Testis (tissue), 3 donors: ENCODE results near the gene NIPAL4. TPM values are rescaled to one million over a fixed set of nuclear protein-coding genes. Genes with fewer than 3 reads are reported as not detected.

Experiments used
- DNase-seq: peaks from one replicate; pipeline ENCODE4 v3.0.0-alpha.2; 2019
- H3K27ac ChIP-seq, 2 donors: fragments of 200-600 bp; sonication (generic); one replicate each; pipeline ENCODE4 v1.5.1; 2019
- H3K27me3 ChIP-seq: fragments of 200-600 bp; sonication (generic); one replicate; pipeline ENCODE4 v1.5.1; 2019
- H3K36me3 ChIP-seq: fragments of 200-600 bp; sonication (generic); one replicate; pipeline ENCODE4 v1.5.1; 2017; ENCODE audit warnings: low read depth; ENCODE audit errors: missing control alignments
- H3K4me1 ChIP-seq: fragments of 200-600 bp; sonication (generic); one replicate; pipeline ENCODE4 v1.5.1; 2019
- H3K4me3 ChIP-seq, 2 donors: fragments of 200-600 bp; sonication (generic); one replicate each; pipeline ENCODE4 v1.5.1; 2017 to 2019
- H3K9me3 ChIP-seq: fragments of 200-600 bp; sonication (generic); one replicate; pipeline ENCODE4 v1.5.1; 2017
- POLR2A ChIP-seq: fragments of 450-650 bp; IDR thresholded peaks from one replicate; pipeline ENCODE4 v1.6.1; 2017; ENCODE audit warnings: antibody characterized with exemption, mild to moderate bottlenecking, moderate library complexity
- WGBS, 2 donors: methylation state at CpG; one replicate each; pipeline ENCODE4 v1.1.5; 2018; 5-methylcytosine and 5-hydroxymethylcytosine counted together
- intact Hi-C: fragments of 100-400 bp; cut with DNase I; formaldehyde crosslinking; loops from one replicate; pipeline ENCODE4 v1.15.1; 2023; ENCODE audit warnings: low total_unique reads
- polyA plus RNA-seq: library from polyadenylated mRNA; stranded (reverse); fragments of 350-450 nt; fragmentation: Illumina TruSeq; extraction: RNeasy Lipid Tissue Mini Kit (QIAGEN cat#74804); gene quantifications from one replicate; pipeline ENCODE4 v1.2.3, GENCODE V29; 2014; ENCODE audit warnings: low read depth, low replicate concordance; ENCODE audit not compliant: insufficient read depth
- total RNA-seq, 2 donors: library from RNA; depleted of rRNA; stranded (reverse); fragments of >200 nt; gene quantifications; one replicate each; pipeline ENCODE4 v1.2.3, GENCODE V29; 2016
- TF ChIP-seq, protein P1 (sequence below), 3 experiments: fragments of 450-650 bp in 2 of 3; fragments of 200-600 bp in 1 of 3; sonication (generic) in 1 of 3; IDR thresholded peaks; one replicate each; pipeline ENCODE4 v1.5.1; 2016 to 2019; ENCODE audit warnings: antibody characterized with exemption in 3 of 3, mild to moderate bottlenecking in 2 of 3, moderate library complexity in 1 of 3

The NIPAL4 gene
- total and polyA plus RNA-seq, 3 donors from 2014 or later = 0.08 to 0.18 TPM; not detected in 1

DNA sequence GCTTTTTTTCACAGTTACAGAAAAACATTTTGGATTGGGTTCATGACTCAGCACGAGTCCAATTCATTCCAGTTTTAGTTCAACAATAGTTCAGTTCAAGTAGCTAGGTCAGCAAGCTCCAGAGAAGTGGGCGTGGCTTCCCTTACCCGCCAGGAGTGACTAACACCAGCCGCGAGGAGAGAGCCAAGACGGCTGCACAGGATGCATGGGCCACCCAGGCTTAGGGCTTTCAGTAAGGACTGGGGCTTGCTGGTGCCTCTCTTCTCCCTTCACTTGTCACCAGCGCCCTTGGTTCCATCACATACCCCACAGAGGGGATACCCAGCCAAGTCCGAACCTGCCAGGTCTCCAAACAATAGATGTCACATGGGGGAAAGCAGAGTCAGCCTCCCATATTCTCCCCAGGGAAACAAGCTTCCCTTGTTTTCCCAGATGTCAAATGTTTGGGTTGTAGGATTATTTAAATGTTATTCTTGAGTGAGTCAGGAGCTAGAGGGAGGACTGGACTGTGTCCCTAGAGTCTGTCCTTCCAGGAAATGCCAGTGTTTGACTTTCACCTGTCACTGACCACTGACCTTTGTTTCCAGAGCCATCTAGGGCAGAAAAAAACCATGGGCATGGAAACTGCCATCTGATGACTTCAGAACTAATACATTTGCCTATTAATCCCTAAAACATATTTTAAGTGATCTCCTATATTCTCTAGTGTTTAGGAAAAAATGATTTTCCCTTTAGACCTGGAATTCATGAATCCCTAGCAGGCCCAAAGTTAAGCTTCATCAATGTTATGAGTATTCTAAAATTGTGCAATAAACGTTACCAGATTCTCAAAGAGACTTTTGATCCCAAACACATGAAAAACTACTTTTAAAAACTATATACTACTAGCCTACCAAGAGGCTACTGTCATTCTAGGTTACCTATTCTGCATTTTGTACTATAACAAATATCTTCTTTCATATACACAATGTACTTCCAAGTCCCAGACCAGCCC, 51.9 kb downstream of the NIPAL4 start:
- H3K36me3 ChIP-seq = no peaks in the 10 kb centered on the region
- WGBS, 2 donors = 44 to 57% methylated on average over 9 of the region's 9 CpGs
- DNase-seq = peak; percentile 91
- peaks cover 23% of the 10 kb centered on the region for H3K4me1 ChIP-seq
- H3K27ac ChIP-seq = peak overlapping the region in 1 of 2 donors; percentile 66
- no peaks in the 10 kb centered on the region for H3K27me3 ChIP-seq
- intact Hi-C loops = no loop called here
- H3K9me3 ChIP-seq = no peaks in the 10 kb centered on the region
- TF ChIP-seq, protein P1, sequence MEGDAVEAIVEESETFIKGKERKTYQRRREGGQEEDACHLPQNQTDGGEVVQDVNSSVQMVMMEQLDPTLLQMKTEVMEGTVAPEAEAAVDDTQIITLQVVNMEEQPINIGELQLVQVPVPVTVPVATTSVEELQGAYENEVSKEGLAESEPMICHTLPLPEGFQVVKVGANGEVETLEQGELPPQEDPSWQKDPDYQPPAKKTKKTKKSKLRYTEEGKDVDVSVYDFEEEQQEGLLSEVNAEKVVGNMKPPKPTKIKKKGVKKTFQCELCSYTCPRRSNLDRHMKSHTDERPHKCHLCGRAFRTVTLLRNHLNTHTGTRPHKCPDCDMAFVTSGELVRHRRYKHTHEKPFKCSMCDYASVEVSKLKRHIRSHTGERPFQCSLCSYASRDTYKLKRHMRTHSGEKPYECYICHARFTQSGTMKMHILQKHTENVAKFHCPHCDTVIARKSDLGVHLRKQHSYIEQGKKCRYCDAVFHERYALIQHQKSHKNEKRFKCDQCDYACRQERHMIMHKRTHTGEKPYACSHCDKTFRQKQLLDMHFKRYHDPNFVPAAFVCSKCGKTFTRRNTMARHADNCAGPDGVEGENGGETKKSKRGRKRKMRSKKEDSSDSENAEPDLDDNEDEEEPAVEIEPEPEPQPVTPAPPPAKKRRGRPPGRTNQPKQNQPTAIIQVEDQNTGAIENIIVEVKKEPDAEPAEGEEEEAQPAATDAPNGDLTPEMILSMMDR (IDR thresholded peaks at IDR 0.05) = no peak
- TF ChIP-seq POLR2A = no peak
- H3K4me3 ChIP-seq = no peak overlapping the region

GRCh38 chr5:157513182-157513581, 53.2 kb downstream of the NIPAL4 start:
- 88 to 90% methylated on average over 8 of the region's 8 CpGs for WGBS, 2 donors
- no peak overlapping the region for H3K4me3 ChIP-seq
- H3K9me3 ChIP-seq = no peaks in the 10 kb centered on the region
- no peak for DNase-seq
- intact Hi-C loops = no loop called here
- H3K4me1 ChIP-seq = peaks cover 28% of the 10 kb centered on the region
- no peaks in the 10 kb centered on the region for H3K27me3 ChIP-seq
- no peaks in the 10 kb centered on the region for H3K36me3 ChIP-seq
- H3K27ac ChIP-seq = no peak overlapping the region
- no peak for TF ChIP-seq POLR2A
- TF ChIP-seq, protein P1 (IDR thresholded peaks at IDR 0.05) = no peak

DNA sequence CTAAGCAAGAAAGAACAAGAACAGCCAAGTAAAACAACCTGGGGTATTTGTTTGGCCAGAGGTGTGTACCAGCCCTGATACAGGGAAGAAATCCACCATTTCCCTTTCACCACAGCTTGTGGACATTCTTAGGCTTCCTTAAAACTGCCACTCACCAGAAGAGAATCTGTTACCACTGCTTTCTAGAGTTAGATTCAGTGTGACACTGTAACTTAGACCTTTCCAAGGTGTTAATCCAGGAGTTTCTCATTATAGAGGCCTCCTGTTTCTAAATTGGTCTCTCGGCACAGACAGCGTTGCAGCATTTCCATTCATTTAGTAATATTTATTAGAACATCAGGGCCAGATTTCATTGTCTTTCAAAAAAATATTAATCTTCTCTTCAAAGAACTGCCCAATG, 55.0 kb downstream of the NIPAL4 start:
- TF ChIP-seq, protein P1 (IDR thresholded peaks at IDR 0.05) = no peak
- no peak for TF ChIP-seq POLR2A
- Histone ChIP-seq H3K4me3 (no peak overlapping the region), H3K36me3 (no peaks in the 10 kb centered on the region), H3K27ac (no peak overlapping the region), H3K27me3 (no peaks in the 10 kb centered on the region), H3K4me1 (peaks cover 28% of the 10 kb centered on the region), H3K9me3 (no peaks in the 10 kb centered on the region)
- 93 to 96% methylated on average over 2 of the region's 2 CpGs for WGBS, 2 donors
- intact Hi-C loops = no loop called here
- DNase-seq = no peak

DNA sequence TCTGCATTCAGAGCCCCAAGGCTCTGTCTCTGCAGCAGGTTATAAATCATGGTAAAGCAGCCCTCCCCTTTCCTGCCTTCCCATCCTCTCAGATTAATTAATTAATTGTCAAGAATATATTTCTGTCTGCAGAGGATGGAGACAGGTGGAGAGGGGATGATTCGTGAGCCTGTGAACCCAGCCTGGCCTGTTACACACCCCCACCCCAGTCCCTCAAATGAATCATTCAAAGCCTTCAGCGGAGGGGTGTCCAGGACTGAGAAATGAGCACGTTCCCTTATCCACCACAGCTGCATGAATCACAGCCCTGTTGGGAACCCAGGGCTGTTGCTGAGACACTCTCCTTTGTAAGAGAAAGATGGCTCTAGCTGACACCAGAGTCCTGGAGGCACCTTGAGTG, 56.0 kb downstream of the NIPAL4 start:
- Histone ChIP-seq H3K36me3 (no peaks in the 10 kb centered on the region), H3K4me1 (peaks cover 27% of the 10 kb centered on the region), H3K27me3 (no peaks in the 10 kb centered on the region), H3K27ac (peak overlapping the region; percentile 29 to 46), H3K9me3 (no peaks in the 10 kb centered on the region), H3K4me3 (no peak overlapping the region)
- intact Hi-C loops = no loop called here
- no peak for TF ChIP-seq POLR2A
- TF ChIP-seq, protein P1 (IDR thresholded peaks at IDR 0.05) = no peak
- WGBS, 2 donors = 59% methylated on average over 3 of the region's 3 CpGs
- no peak for DNase-seq
